22Rv1 (cell line): ENCODE data around the gene PNCK.

Experiments
- CTCF ChIP-seq: fragments of 450-650 bp; IDR thresholded peaks from 2 replicates; pipeline ENCODE4 v1.5.1; 2017; ENCODE audit warnings: mild to moderate bottlenecking
- ZFX ChIP-seq: fragments of 450-650 bp; IDR thresholded peaks from 2 replicates; pipeline ENCODE4 v1.6.1; 2017; ENCODE audit warnings: antibody characterized with exemption, borderline replicate concordance

- no peak for TF ChIP-seq ZFX
- TF ChIP-seq CTCF, result no peak
These were observed 28.5 kb downstream of the PNCK start for GRCh38 chrX:153645151-153645550.
